ENCODE results near the gene ZKSCAN7.
"Not testable (repeated sequence)": the region's sequence is repeated elsewhere in the genome, so short reads cannot be mapped to it uniquely, and the experiment has no call there.

DNA sequence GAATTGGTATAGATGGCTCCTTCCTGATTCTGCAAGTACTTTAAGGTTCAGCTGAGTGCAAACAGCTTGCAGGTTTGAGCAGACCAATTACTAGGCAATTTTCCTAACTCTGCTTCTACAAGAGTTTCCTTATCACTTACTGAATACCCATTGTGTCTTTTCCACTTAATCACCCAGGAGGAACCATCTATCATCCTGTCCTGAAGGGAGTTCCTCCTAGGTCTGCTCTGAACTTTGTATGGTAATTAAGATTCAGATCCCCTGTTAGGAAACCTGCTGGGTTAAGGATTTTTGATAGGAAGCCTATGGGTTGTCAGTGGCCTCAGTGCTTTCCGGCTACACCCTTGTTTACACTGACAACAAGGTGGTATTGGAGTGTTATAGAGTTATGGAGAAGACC, 10.2 kb upstream of the ZKSCAN7 start:
- TF ChIP-seq CTCF (IDR thresholded peaks at IDR 0.05 in 4 of 5, conservative IDR thresholded peaks at IDR 0.05 in 1 of 5); POLR2A (IDR thresholded peaks at IDR 0.05): not testable (repeated sequence)

Data from gastrocnemius medialis (tissue), 4 donors.